Sigmoid colon (tissue), 7 donors: Measurements from ENCODE around the gene MCMBP. TPM values are rescaled to one million over a fixed set of nuclear protein-coding genes. Genes with fewer than 3 reads are reported as not detected.
A peak's percentile ranks its signal among the peaks of the same experiment; 100 is the strongest.

Experiments used
- DNase-seq: peaks from one replicate; pipeline ENCODE4 v3.0.0-alpha.2; 2019
- H3K27ac ChIP-seq, 4 donors: fragments of 200-600 bp; sonication (generic); one replicate each; pipeline ENCODE4 v1.5.1; 2016 to 2019; ENCODE audit warnings: mild to moderate bottlenecking in 1 of 4
- H3K27me3 ChIP-seq, 3 donors: fragments of 200-600 bp; sonication (generic); one replicate each; pipeline ENCODE4 v1.5.1; 2019; ENCODE audit warnings: mild to moderate bottlenecking in 1 of 3
- H3K36me3 ChIP-seq, 4 donors: fragments of 200-600 bp; sonication (generic); one replicate each; pipeline ENCODE4 v1.5.1; 2016 to 2019
- H3K4me1 ChIP-seq, 4 donors: fragments of 200-600 bp; sonication (generic); one replicate each; pipeline ENCODE4 v1.5.1; 2017 to 2019
- H3K4me3 ChIP-seq, 4 donors: fragments of 200-600 bp; sonication (generic); one replicate each; pipeline ENCODE4 v1.5.1; 2017 to 2019; ENCODE audit warnings: mild to moderate bottlenecking in 2 of 4, moderate library complexity in 1 of 4
- H3K9me3 ChIP-seq, 4 donors: fragments of 200-600 bp in 3 of 4; sonication (generic) in 3 of 4; one replicate each; pipeline versions ENCODE4 v1.5.1 to v1.6.1; 2013 to 2019
- CTCF ChIP-seq, 4 experiments: fragments of 450-650 bp in 3 of 4; fragments of 200-600 bp in 1 of 4; IDR thresholded peaks; one replicate each; pipeline ENCODE4 v1.5.1; 2016 to 2019; ENCODE audit warnings: antibody characterized with exemption in 4 of 4, mild to moderate bottlenecking in 3 of 4, moderate library complexity in 2 of 4
- EP300 ChIP-seq, 4 donors: sonication (generic); formaldehyde crosslinking; IDR thresholded peaks; one replicate each; pipeline ENCODE4 v1.6.1; 2017; ENCODE audit warnings: antibody characterized with exemption in 4 of 4
- POLR2A ChIP-seq, 2 donors: fragments of 450-650 bp; IDR thresholded peaks; one replicate each; pipeline ENCODE4 v1.6.1; 2016; ENCODE audit warnings: antibody characterized with exemption in 2 of 2, mild to moderate bottlenecking in 2 of 2, moderate library complexity in 2 of 2
- POLR2AphosphoS5 ChIP-seq, 4 donors: sonication (generic); formaldehyde crosslinking; IDR thresholded peaks; one replicate each; pipeline ENCODE4 v1.6.1; 2017; ENCODE audit warnings: antibody characterized with exemption in 4 of 4
- WGBS, 2 donors: extraction: QIAGEN DNeasy Blood & Tissue Kit; methylation state at CpG; one replicate each; pipeline ENCODE4 v1.1.7; 2013; 5-methylcytosine and 5-hydroxymethylcytosine counted together
- intact Hi-C: fragments of 100-400 bp; cut with DNase I; formaldehyde crosslinking; loops from one replicate; pipeline ENCODE4 v1.15.1; 2023
- polyA plus RNA-seq, 3 donors: library from polyadenylated mRNA; stranded (reverse); fragments of 200-250 nt; gene quantifications; one replicate each; pipeline ENCODE4 v1.2.3, GENCODE V29; 2013
- total RNA-seq, 4 donors: library from RNA; depleted of rRNA; stranded (reverse); fragments of >200 nt; gene quantifications; one replicate each; pipeline ENCODE4 v1.1.0, GENCODE V29; 2016
- donor health status: healthy with polysubstance abuse.
- donor health status: Bipolar disorder and iron deficiency.
- donor health status: healthy.

MCMBP gene
- total and polyA plus RNA-seq, 7 donors, result 20.4 to 64.9 (median 36.8) TPM

DNA sequence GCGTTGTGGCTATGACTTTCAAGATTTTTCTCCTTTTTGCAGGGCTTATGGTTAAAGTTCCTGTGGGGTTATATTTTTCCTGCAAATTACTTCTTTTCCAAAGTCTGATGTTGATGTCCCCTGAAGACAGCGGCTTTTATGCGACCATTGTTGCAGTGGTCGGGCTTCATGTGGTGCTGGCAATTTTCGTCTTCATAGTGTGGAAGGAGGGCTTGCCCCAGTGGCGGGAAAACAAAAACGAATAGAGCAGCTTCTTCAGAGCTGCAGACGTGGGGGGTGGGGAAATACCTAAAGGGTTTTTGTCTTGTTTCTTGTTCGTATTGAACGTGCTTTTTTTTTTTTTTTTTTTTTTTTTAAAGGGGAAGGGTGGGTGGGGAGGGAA is 53.8 kb downstream of the MCMBP start:
- Histone ChIP-seq H3K27me3 (no peaks in the 10 kb centered on the region), H3K36me3 (peaks cover 0 to 42% (median 10%) of the 10 kb centered on the region in 4 donors), H3K4me1 (peaks cover 0 to 7% (median 5%) of the 10 kb centered on the region in 4 donors), H3K4me3 (peak overlapping the region; percentile 4 to 47 (median 41)), H3K9me3 (no peaks in the 10 kb centered on the region), H3K27ac (peak overlapping the region in 3 of 4 donors; percentile 49 to 74 (median 61))
- DNase-seq, result no peak
- intact Hi-C loops, result loop anchor here (5.0 kb wide), 1 partner anchor 57 kb away; no protein-coding TSS in a partner anchor
- TF ChIP-seq POLR2A (IDR thresholded peaks at IDR 0.05), result no peak
- TF ChIP-seq POLR2AphosphoS5 (IDR thresholded peaks at IDR 0.05), result no peak
- no peak for TF ChIP-seq EP300 (IDR thresholded peaks at IDR 0.05)
- WGBS, 2 donors, result 58 to 89% methylated on average over 10 of the region's 10 CpGs

GRCh38 chr10:119817991-119818888 is 54.4 kb downstream of the MCMBP start:
- Histone ChIP-seq H3K9me3 (no peaks in the 10 kb centered on the region), H3K27ac (peak overlapping the region; percentile 4 to 74 (median 55)), H3K36me3 (peaks cover 0 to 42% (median 6%) of the 10 kb centered on the region in 4 donors), H3K27me3 (no peaks in the 10 kb centered on the region), H3K4me1 (peaks cover 0 to 7% (median 5%) of the 10 kb centered on the region in 4 donors), H3K4me3 (peak overlapping the region; percentile 4 to 47 (median 41))
- intact Hi-C loops, result loop anchor here (5.0 kb wide), 1 partner anchor 56 kb away; no protein-coding TSS in a partner anchor
- 77 to 92% methylated on average over 84 of the region's 84 CpGs for WGBS, 2 donors
- DNase-seq, result peak; percentile 89
- TF ChIP-seq POLR2AphosphoS5 (IDR thresholded peaks at IDR 0.05) (peak; percentile 31 to 75 (median 57)), EP300 (IDR thresholded peaks at IDR 0.05) (no peak), CTCF (IDR thresholded peaks at IDR 0.05) (peak in 1 of 4 experiments; percentile 6), POLR2A (IDR thresholded peaks at IDR 0.05) (peak in 1 of 2 donors; percentile 19)

DNA sequence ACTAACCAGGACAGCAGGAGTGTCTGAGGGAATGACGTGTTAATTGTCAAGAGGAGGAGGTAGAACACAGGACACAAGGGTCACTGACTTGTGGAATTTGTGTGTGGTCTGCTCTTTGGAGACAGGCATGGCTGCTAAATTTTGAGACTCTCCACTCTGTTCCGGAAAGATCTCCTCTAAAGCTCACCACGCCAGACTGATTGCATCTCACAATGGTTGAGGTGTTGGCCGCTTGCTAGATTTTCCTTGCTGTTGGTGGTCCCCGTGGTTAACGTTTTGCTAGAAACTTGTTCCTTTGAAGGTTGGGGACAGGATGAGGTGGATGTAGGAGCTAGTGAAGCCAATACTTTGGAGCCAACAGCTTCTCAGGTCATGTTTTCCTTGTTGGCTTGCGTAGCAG is 57.0 kb downstream of the MCMBP start:
- Histone ChIP-seq H3K27ac (no peak overlapping the region), H3K9me3 (no peaks in the 10 kb centered on the region), H3K4me3 (no peak overlapping the region), H3K4me1 (peaks cover 0 to 7% (median 5%) of the 10 kb centered on the region in 4 donors), H3K36me3 (peaks cover 0 to 49% (median 2%) of the 10 kb centered on the region in 4 donors), H3K27me3 (no peaks in the 10 kb centered on the region)
- TF ChIP-seq CTCF (IDR thresholded peaks at IDR 0.05), result no peak
- no peak for TF ChIP-seq POLR2A (IDR thresholded peaks at IDR 0.05)
- intact Hi-C loops, result loop anchor here (5.0 kb wide), 1 partner anchor 53 kb away; no protein-coding TSS in a partner anchor
- no peak for DNase-seq
- 91 to 95% methylated on average over 7 of the region's 7 CpGs for whole genome bisulfite sequencing, 2 donors

DNA sequence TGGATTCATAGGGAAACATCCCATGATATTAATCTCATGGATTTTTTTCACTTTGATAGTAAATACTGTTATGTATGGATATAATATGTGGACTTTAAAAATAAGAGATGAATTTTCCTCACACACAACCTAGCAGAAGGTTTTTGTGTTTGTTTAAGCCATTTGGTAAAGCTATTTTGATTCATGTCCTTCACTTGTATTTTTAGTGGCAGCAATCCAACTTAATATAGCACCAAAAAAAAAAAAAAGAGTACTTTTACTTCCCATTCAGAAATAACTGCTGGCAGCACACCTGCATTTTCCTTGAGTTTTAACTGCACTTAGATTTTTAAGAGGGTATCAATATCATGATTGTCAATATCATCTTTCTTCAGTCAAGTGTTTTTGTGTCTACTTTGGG is 60.0 kb downstream of the MCMBP start:
- Histone ChIP-seq H3K27ac (no peak overlapping the region), H3K27me3 (no peaks in the 10 kb centered on the region), H3K9me3 (no peaks in the 10 kb centered on the region), H3K4me1 (no peaks in the 10 kb centered on the region), H3K36me3 (peaks cover 0 to 48% (median 2%) of the 10 kb centered on the region in 4 donors), H3K4me3 (no peak overlapping the region)
- no peak for DNase-seq
- TF ChIP-seq EP300 (IDR thresholded peaks at IDR 0.05), result no peak
- TF ChIP-seq POLR2AphosphoS5 (IDR thresholded peaks at IDR 0.05), result no peak
- no peak for TF ChIP-seq POLR2A (IDR thresholded peaks at IDR 0.05)
- no peak for TF ChIP-seq CTCF (IDR thresholded peaks at IDR 0.05)
- intact Hi-C loops, result no loop called here

GRCh38 chr10:119811122-119811521 is 61.5 kb downstream of the MCMBP start:
- TF ChIP-seq POLR2AphosphoS5 (IDR thresholded peaks at IDR 0.05) (no peak), POLR2A (IDR thresholded peaks at IDR 0.05) (no peak), EP300 (IDR thresholded peaks at IDR 0.05) (no peak), CTCF (IDR thresholded peaks at IDR 0.05) (no peak)

More at GRCh38 chr10:119811122-119811521, 61.5 kb downstream of the MCMBP start:
- Histone ChIP-seq H3K27me3 (no peaks in the 10 kb centered on the region), H3K27ac (no peak overlapping the region), H3K36me3 (peaks cover 0 to 54% (median 5%) of the 10 kb centered on the region in 4 donors), H3K9me3 (no peaks in the 10 kb centered on the region), H3K4me3 (no peak overlapping the region), H3K4me1 (peaks cover 0 to 3% (median 1%) of the 10 kb centered on the region in 4 donors)
- intact Hi-C loops, result no loop called here
- no peak for DNase-seq
- 21 to 74% methylated on average over 4 of the region's 4 CpGs for WGBS, 2 donors
